ENCODE results near the gene CDH26.

Gene CDH26

DNA sequence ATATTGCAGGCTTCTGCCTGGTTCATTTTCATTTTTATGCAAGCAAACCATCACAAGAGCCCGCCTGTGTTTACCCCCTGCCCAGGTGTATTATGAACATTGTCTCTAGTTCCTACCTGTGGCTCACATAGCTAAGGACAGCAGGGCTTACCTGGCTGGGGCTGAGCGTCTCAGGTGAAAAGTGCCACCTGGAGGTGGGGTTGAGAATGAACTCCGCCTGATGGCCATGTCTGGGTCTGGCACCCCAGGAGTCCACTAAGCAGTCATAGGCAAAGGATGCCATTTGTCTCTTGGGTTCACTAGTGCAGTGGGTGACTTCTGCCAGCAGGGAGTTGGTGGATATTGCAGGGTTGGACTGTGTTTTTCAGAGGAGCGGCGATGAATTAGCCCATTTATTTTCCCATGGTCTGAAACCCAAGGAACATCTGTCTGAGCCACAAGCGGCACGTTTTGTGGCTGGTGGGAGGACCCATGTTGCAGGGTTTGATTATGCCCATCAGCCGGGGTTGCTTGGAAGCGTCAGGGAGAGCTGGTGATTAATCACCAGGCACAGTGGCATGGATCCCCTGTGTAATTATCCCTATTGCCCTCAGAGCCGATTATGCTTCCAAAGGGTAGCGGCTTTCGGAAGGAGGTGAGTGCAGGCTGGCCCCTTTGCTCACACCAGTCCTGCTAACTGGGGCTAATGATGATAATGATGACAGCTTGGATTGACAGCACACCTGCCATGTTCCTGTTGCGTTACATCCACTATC is 92.1 kb downstream of the CDH26 start:
- no peak for DNase-seq

DNA sequence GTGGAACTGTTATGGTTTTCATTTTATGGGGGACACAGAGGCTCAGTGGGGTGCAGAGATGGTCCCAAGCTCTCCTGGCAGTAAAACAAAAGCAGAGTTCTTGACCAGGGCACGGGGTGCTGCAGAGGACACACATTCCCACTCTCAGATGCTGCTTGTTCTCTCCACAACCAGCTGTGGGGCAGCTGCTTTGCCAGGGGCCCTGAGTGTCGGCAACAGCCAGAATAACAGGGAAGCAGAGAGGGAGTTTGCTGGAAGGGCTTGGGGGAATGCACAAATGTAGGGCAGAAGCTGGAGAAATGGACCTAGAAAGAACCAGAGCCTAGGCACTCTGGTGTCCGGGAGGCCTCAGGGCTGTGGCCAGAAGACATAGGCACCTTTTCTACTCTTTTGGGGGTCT is 93.7 kb downstream of the CDH26 start:
- no peak for DNase-seq

DNA sequence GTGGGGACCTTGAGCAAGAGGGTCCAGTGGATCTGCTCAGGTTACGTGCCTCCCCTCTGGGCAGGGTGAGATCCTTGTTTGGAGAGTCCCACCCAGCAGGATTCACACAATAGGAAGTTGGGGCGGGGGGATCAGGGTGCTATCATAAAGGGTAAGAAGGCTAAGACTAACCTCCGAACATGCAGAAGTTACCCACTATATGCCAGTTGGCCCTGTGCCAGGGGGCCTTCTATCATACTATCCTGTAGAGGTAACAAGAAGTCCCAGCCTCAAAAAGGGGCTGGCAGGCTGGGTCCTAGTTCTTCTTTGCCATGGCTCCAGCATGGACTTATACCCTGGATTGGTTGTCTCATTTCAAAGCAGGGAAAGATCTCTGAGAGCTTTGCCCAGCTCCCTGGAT is 94.1 kb downstream of the CDH26 start:
- no peak for DNase-seq

DNA sequence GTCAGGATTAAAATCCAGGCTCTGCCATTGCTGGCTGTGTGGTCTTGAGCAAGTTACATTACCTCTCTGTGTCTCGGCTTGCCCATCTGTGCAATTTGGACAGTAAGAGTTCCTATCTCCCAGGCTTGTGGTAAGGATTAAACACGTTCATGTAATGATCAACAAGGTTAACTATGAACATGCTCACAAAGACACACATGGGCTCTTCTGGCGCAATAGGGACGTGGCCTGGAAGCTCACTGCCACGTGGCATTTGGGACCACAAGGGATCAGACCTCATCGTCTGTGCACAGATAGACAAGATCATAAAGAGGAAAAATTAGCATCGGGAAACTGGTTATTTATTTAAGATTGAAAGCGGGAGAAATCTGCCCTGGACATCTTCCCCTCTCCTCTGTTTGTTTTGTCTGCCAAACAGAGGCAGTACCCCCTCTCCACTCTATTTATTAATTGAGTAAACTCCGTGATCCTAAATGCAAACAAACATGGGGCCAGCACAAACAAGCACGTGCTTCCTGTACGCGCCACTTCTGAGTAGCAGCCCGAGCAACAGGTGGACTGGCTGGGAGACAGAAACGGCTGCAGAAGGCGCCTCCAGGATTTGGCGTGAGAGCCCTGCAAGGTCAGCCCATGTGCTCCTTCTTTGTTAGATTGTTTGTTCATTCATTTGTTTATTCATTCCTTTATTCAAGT is 95.0 kb downstream of the CDH26 start:
- DNase-seq = no peak

DNA sequence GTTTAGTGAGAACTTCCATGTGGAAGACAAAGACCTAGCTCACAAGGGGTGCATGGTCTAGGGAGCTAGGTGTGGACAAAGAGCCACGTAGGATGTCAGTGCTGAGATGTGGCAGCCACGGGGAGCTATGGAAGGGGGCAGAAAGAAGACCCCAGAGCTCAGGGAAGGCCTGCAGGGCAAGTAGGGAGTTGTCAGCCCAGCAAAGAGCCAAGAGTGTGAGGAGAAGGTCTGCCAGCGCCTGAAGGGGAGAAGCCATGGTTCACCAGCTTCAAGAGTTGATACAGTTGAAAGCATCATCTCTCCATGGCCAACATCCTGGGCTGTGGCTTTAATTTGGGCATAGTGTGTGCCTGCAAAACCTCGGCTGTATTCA is 95.6 kb downstream of the CDH26 start:
- DNase-seq = no peak

DNA sequence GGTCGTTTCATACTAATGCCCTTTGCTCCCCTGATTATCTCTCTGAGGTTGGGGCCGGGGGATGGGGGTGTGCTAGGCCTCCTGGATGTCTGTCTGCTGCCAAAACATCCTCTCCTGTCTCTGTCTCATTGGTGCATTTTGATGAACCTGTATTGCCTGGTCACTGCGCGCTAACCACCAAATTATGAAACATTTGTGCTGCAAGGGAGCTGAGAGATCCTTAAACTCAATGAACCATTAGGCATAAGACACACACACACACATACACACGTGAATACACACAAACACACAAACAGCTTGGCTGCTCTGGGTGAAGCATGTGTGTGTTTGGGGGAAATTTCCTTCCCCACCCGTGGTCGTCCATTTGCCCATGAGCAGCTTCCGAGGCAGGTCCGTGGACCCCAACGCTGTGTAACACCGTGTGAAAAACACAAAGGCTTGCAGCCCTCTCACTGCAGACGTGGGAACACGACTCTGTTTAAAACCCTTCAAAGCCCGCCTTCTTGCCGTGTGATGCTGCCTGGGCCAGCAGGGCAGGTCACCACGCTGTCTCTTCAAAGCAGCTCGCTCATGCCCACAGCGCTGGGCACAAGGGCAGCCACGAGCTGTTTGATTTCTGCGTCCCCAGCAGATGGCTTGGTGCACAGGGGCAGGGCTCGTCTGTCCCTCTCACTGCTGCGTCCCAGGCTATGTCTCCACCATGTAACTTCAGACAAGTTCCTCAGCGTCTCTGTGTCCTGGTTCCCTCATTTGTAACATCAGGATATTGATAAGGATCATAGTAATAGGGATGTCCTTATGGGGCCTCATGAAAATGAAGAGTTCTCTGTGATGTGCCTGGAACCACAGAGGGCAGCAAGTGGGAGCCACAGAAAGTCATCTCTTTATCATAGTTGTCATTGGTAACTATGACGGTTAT is 96.8 kb downstream of the CDH26 start:
- DNase-seq = no peak

DNA sequence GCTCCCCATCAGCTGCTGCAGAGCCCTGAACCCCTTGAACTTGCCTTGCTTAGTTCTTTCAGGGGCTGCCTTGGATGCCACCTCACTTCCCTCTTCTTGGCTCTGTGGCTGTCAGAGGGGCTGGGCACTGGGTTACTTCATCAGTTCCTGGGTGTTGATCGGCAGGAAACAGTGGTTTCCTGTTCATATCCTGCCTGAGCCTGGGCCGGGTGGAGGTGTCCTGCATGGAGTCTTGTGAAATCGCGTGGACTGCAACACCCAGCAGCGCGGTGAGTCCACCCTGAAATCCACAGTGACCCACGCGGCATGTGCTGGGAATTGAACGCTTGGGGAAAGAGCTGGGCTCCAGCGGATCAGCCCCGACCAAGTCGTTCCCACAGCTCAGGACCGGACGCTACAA is 97.5 kb downstream of the CDH26 start:
- DNase-seq = peak in 1 of 4 experiments; percentile 11

DNA sequence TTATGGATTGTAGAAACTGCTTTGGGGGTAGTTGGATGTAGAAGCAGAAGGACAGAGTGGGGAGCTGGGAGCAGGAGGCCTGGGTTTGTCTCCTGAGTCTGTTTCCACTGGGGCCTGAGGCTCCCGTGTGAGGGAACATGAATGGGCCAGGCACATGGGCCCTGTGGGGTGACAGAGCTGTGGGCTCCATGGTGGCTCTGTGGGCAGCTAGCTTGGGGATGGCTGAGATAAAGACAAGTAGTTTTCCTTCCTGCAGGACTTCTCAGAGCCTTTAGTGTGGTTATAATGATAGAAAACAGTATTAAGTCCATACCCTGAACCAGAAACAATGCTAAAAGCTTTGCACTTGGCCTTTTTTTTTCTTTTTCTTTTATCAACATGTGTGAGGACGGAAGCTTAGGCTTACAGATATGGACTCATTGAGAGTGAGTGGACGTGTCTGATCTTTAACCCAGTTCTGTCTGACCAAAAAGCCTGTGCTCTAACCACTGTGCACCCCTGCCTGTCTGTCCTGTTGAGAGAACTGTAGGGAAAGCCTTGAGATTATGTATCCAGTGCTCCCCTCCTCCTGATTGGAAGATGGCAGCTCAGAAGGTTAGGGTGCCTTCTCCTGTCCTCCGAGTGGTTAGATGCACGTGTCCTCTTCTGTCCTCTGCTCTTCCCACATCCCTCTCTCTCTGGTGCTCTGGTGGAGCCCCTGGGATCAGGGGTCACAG is 98.3 kb downstream of the CDH26 start:
- DNase-seq = no peak

DNA sequence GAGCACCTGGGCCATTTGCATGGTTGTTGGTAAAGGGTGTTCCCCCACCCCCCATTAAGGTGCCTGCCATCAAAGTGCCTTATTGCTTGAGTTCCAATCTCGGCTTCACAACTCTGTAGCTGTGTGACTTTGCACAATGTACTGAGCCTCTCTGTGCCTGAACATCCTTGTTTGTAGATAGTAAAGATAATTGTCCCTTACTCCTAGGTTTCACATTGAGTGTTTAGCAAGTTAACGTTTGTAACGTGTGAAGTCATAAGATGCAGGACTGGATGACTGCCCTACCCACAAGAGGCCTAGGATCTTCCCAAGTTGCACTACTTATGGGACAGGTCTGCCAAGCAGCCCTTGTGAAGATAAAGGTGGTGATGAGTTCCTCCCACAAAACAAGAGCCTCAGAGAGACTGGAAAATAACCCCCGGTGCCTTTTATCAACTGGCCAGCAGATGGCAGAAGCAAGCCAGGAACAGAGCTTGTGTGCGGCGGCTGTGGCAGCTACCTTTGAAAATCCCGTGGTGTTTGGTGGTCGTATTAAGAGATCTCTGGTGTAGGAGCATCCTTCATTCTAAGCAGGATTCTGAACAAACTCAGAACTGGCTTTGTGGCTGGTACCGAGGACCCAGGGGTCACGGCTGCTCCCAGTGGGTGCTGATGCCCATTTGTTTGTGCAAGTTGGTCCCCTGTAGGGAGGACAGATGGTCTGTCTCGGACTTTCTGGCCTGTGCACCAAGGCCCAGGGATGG is 99.1 kb downstream of the CDH26 start:
- peak; percentile 17 to 41 (median 30) for DNase-seq

DNA sequence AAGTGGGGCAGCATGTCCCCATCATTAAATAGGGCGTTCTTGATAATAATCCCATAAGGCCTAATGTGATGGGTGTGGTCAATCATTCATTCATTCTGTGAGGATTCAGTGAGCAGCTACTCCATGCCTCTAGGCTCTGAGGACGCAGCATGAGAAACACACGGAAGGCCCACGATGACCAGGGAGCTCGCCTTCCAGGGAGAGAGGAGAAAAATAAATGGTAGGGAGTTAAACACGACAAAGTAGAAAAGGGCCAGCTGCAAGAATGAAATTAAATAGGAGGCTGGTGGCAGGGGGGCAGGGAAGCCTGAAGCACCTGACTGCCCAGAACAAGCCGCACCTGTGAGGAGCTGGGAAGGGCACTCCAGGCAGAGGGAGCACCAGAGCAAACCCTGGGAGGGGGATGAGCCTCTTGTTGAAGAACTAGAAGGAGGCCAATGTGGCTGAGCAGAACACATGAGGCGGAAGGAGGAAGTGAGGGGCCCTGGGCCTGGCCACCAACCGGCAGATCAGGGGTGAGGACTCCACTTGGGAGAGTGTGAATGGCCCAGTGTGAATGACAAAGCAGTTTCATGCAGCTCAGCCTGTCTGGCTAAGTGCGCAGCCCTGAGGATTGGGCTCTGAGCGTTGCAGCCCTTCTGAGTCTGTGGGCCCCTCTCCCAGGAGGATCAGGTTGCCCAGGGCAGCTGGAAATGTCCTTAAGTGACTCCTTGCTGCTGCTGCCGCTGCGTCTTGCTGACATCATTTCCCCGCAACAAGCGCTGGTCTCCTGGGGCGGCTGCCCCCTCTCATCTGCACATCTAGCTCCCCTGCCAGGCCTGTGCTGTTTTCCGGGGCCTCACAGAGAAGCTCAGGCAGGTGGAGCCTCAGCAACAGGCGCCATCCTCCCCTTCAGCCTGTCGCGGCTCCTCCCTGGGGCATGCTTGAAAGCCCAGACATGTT is 99.9 kb downstream of the CDH26 start:
- peak in 1 of 4 experiments; percentile 5 for DNase-seq

DNA sequence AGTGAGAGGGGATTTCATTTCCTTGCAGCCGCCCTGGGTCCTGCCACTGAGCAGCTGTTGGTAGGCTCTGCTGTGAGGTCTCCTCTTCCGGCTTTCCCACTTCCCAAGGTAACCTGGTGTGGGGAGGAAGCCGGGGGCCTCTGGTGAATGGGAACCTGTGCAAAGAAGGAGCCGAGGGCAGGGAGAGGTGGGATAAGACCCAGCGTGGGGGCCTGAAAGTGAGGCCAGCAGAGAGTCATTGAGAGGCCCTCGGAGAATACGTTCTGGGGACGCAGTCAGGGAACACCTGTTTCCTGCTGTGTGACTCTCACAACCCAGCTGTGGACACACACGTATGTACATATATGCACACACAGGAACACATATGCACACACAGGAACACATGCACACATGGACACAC is 100.7 kb downstream of the CDH26 start:
- no peak for DNase-seq

DNA sequence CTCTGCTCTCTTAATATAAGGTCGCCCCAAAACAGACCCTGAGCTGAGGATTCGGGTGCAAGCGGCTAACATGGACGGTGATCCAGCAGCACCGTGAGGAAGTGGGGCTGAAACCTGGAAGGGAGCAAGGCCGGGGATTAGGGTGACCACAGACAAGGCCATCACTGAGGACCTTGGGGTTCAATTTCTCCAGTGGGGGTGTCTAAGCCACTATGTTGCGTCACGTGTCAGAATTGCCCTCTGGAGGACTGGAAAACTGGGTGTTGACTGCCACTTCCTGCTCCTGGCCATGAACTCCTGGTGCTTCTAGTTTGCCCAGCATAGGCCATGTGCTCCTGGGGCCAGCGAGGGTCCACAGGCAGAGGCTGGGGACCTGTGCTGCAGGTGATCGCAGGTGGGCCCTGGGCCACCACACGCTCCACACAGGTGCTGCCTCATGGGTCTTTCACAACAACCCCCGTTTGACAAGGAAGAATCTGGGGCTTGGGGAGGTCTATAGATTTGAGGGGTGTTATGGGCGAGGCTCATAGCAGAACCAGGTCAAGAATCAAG is 101.9 kb downstream of the CDH26 start:
- DNase-seq = no peak

DNA sequence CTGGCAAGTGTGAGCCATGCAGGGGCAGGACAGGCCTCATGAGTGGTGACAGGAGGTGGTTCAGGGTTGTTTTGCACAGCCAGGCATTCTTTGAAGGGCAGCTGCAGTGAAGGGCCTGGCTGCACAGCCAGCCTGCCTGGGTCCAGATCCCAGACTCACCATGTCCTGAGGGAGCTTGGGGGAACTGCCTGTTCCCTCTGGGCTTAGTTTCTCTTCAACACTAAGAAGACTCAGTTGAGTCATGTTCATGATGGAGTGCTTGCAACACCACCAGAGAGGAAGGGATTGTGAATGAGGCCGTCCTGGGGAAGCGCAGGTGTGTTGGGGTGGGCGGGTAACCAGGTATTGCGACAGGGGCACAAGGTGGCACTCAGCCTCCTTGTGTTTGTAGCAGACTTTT is 102.4 kb downstream of the CDH26 start:
- no peak for DNase-seq

DNA sequence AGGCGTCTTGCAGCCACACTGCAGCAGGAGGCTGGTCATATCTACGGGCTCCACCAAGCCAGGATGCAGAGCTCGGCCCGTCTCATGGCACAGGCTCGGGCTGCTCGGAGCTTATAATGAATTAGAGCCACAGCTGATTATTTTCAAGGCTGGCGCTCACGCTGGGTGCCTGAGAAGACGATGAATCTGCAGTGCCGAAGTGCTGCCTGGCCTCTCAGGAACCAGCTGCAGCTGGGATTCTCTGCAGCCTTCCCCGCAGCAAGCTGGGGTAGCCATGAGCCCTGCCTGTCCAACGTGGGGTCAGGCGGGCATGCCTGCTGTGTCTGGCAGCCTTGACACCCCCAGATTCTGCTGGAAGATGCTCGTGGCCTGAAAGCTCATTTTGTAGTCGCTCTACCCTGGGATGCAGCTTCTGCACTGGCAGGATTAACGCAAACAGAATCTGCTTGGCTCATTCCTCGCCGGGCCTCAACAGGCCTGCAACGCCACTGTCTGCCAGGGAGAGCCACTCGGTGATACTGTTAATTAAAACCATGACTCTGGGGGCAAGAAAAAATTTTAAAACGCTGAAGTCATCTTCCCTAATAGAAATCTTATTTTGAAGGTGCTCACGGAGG is 104.3 kb downstream of the CDH26 start:
- no peak for DNase-seq

DNA sequence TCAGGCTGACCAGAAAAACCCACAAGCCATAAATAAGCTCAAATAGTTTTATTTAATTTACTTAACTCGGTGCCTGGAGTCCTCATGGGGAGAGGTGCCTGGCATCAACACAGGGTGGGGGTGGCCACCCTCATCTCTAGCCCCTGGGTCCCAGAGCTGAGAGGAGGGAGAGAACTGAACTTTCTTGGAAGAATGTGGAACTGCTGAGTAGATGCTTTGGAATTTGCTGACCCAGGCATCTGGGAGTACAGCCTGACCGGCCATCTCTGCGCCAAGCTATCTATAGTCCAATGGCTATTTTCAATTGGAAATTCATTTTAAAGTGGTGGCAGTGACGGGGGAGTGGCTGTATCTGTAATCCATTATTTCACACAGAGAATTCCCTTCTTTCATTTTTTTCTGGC is 104.8 kb downstream of the CDH26 start:
- no peak for DNase-seq

DNA sequence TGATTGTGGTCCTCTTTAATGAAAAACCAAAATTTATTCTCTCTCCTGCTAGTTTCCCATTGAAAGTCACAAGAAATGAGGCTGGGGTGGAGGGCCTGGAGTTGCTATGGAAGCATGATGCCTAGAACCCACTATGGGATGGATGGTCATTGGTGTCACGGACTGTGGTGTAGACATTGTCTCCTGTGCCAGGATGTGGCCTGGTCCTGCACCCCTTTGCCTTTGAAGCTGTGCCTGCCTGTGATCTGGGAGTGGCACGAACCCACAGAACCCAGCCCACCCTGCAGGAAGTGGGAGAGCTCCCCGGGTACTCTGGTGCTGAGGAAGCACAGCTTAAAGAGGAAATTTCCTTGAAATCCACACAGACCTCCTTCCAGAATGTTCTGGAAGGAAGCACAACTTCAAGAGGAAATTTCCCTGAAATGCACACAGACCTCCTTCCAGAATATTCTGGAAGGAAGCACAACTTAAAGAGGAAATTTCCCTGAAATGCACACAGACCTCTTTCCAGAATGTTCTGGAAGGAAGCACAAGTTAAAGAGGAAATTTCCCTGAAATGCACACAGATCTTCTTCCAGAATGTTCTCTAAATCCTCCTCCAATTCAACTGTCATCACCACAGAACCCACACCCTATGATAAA is 105.6 kb downstream of the CDH26 start:
- no peak for DNase-seq
